SU-DHL-6 (cell line): ENCODE results near the gene MT1G.

Experiments
- CTCF ChIP-seq: fragments of 200-600 bp; sonication (generic); IDR thresholded peaks from one replicate; pipeline ENCODE4 v1.5.1; 2017; ENCODE audit warnings: antibody characterized with exemption, mild to moderate bottlenecking, low read length, moderate library complexity; ENCODE audit not compliant: insufficient read depth, poor library complexity, severe bottlenecking
- EZH2phosphoT487 ChIP-seq: fragments of 200-600 bp; sonication (generic), shearing (Covaris generic); conservative IDR thresholded peaks from 2 replicates; pipeline ENCODE4 v1.6.1; 2018; ENCODE audit warnings: mild to moderate bottlenecking, antibody characterized with exemption, low read length, moderate library complexity, mixed read lengths

GRCh38 chr16:56645311-56645710, 22.6 kb downstream of the MT1G start:
- TF ChIP-seq EZH2phosphoT487 (no peak), CTCF (no peak)
